ENCODE results near the gene DOK5. TPM values are rescaled to one million over a fixed set of nuclear protein-coding genes. Genes with fewer than 3 reads are reported as not detected.

The DOK5 gene
- total RNA-seq, 4 donors from 2014 or later, result 0.55 to 48.6 (median 1.3) TPM; not detected in 1

GRCh38 chr20:54608039-54608745 is 132.8 kb downstream of the DOK5 start:
- no peaks in the 10 kb centered on the region for H3K36me3 ChIP-seq
- intact Hi-C loops (cut with DNase I; ENCODE audit: low total_unique reads), result no loop called here
- no peak overlapping the region for H3K27ac ChIP-seq
- TF ChIP-seq, protein P1, sequence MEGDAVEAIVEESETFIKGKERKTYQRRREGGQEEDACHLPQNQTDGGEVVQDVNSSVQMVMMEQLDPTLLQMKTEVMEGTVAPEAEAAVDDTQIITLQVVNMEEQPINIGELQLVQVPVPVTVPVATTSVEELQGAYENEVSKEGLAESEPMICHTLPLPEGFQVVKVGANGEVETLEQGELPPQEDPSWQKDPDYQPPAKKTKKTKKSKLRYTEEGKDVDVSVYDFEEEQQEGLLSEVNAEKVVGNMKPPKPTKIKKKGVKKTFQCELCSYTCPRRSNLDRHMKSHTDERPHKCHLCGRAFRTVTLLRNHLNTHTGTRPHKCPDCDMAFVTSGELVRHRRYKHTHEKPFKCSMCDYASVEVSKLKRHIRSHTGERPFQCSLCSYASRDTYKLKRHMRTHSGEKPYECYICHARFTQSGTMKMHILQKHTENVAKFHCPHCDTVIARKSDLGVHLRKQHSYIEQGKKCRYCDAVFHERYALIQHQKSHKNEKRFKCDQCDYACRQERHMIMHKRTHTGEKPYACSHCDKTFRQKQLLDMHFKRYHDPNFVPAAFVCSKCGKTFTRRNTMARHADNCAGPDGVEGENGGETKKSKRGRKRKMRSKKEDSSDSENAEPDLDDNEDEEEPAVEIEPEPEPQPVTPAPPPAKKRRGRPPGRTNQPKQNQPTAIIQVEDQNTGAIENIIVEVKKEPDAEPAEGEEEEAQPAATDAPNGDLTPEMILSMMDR (IDR thresholded peaks at IDR 0.05), result no peak
- TF ChIP-seq POLR2AphosphoS5 (IDR thresholded peaks at IDR 0.05) (no peak), POLR2A (IDR thresholded peaks at IDR 0.05) (no peak), EP300 (IDR thresholded peaks at IDR 0.05; ENCODE audit: low read depth) (no peak)
- H3K9me3 ChIP-seq, result no peaks in the 10 kb centered on the region
- H3K4me1 ChIP-seq, result no peaks in the 10 kb centered on the region
- in situ Hi-C loops (cut with MboI; ENCODE audit: low pct_ligation_motif_present in 1 of 4, low pct_unique_long_range_greater_than_20kb in 1 of 4, low sequenced_read_pairs in 3 of 4), result no loop called here
- no peaks in the 10 kb centered on the region for H3K27me3 ChIP-seq
- no peak overlapping the region for H3K4me3 ChIP-seq
- WGBS, 2 donors (ENCODE audit: low coverage in 1 of 2), result 90 to 94% methylated on average over 4 of the region's 4 CpGs
- no peak for DNase-seq

GRCh38 chr20:54608943-54609342 is 133.6 kb downstream of the DOK5 start:
- TF ChIP-seq, protein P1 (IDR thresholded peaks at IDR 0.05), result no peak
- TF ChIP-seq EP300 (IDR thresholded peaks at IDR 0.05; ENCODE audit: low read depth), result no peak
- no peak for TF ChIP-seq POLR2AphosphoS5 (IDR thresholded peaks at IDR 0.05)
- no peak for TF ChIP-seq POLR2A (IDR thresholded peaks at IDR 0.05)
- no peaks in the 10 kb centered on the region for H3K9me3 ChIP-seq
- intact Hi-C loops (cut with DNase I; ENCODE audit: low total_unique reads), result no loop called here
- 94 to 95% methylated on average over 5 of the region's 5 CpGs for WGBS, 2 donors (ENCODE audit: low coverage in 1 of 2)
- no peaks in the 10 kb centered on the region for H3K4me1 ChIP-seq
- H3K4me3 ChIP-seq, result no peak overlapping the region
- DNase-seq, result no peak
- H3K36me3 ChIP-seq, result no peaks in the 10 kb centered on the region
- no peaks in the 10 kb centered on the region for H3K27me3 ChIP-seq
- in situ Hi-C loops (cut with MboI; ENCODE audit: low pct_ligation_motif_present in 1 of 4, low pct_unique_long_range_greater_than_20kb in 1 of 4, low sequenced_read_pairs in 3 of 4), result no loop called here
- H3K27ac ChIP-seq, result no peak overlapping the region

- WGBS, 2 donors (ENCODE audit: low coverage in 1 of 2), result 56 to 70% methylated on average over 10 of the region's 10 CpGs
- DNase-seq, result no peak
- Histone ChIP-seq H3K4me3 (no peak overlapping the region), H3K36me3 (no peaks in the 10 kb centered on the region), H3K9me3 (no peaks in the 10 kb centered on the region), H3K4me1 (no peaks in the 10 kb centered on the region), H3K27ac (no peak overlapping the region), H3K27me3 (no peaks in the 10 kb centered on the region)
- in situ Hi-C loops (cut with MboI; ENCODE audit: low pct_ligation_motif_present in 1 of 4, low pct_unique_long_range_greater_than_20kb in 1 of 4, low sequenced_read_pairs in 3 of 4) (no loop called here), intact Hi-C loops (cut with DNase I; ENCODE audit: low total_unique reads) (loop anchor here (5.0 kb wide), 1 partner anchor 1485 kb away; no protein-coding TSS in a partner anchor)
- TF ChIP-seq POLR2AphosphoS5 (IDR thresholded peaks at IDR 0.05) (no peak), EP300 (IDR thresholded peaks at IDR 0.05; ENCODE audit: low read depth) (no peak), POLR2A (IDR thresholded peaks at IDR 0.05) (no peak)
- TF ChIP-seq, protein P1 (IDR thresholded peaks at IDR 0.05), result no peak
Observed at GRCh38 chr20:54611708-54612412, 136.5 kb downstream of the DOK5 start.

DNA sequence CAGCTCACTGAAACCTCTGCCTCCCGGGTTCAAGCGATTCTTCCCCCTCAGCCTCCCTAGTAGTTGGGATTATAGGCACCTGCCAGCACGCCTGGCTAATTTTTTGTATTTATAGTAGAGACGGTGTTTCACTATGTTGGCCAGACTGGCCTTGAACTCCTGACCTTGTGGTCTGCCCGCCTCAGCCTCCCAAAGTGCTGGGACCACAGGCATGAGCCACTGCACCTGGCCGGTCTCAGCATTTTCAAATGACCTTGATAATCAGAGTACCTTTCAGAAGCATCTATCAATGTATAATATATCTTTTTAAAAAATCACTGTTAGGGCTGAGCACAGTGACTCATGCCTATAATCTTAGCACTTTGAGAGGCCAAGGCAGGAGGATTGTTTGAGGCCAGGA is 143.0 kb downstream of the DOK5 start:
- Histone ChIP-seq H3K4me3 (no peak overlapping the region), H3K27me3 (no peaks in the 10 kb centered on the region), H3K4me1 (no peaks in the 10 kb centered on the region), H3K9me3 (no peaks in the 10 kb centered on the region), H3K36me3 (no peaks in the 10 kb centered on the region), H3K27ac (no peak overlapping the region)
- DNase-seq, result no peak
- TF ChIP-seq POLR2A (IDR thresholded peaks at IDR 0.05), result no peak
- intact Hi-C loops (cut with DNase I; ENCODE audit: low total_unique reads) (no loop called here), in situ Hi-C loops (cut with MboI; ENCODE audit: low pct_ligation_motif_present in 1 of 4, low pct_unique_long_range_greater_than_20kb in 1 of 4, low sequenced_read_pairs in 3 of 4) (no loop called here)
- WGBS, 2 donors (ENCODE audit: low coverage in 1 of 2), result 82 to 89% methylated on average over 3 to 6 of the region's 6 CpGs
